ENCODE measurements around the gene PRND.

DNA sequence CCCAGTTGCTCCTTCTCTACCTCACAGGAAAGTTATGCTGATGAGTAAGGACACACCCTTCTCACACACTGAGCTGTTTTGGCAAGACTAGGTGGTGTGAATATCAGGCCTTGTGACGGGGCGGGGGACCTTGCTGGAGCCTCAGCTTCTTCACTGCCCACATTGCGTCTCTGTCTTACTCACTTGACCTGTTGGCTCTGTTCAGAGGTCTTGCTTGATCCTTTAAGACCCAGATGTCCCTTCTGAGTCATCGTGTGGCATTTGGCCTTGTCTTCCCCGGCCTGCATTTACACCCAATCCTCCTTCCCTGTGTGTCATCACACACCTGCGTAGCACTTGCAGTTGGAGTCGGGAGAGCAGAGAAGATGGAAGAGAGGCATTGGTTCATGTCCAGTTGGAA is 8.3 kb upstream of the PRND start:
- TF ChIP-seq, protein P1, sequence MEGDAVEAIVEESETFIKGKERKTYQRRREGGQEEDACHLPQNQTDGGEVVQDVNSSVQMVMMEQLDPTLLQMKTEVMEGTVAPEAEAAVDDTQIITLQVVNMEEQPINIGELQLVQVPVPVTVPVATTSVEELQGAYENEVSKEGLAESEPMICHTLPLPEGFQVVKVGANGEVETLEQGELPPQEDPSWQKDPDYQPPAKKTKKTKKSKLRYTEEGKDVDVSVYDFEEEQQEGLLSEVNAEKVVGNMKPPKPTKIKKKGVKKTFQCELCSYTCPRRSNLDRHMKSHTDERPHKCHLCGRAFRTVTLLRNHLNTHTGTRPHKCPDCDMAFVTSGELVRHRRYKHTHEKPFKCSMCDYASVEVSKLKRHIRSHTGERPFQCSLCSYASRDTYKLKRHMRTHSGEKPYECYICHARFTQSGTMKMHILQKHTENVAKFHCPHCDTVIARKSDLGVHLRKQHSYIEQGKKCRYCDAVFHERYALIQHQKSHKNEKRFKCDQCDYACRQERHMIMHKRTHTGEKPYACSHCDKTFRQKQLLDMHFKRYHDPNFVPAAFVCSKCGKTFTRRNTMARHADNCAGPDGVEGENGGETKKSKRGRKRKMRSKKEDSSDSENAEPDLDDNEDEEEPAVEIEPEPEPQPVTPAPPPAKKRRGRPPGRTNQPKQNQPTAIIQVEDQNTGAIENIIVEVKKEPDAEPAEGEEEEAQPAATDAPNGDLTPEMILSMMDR (IDR thresholded peaks at IDR 0.05): no peak
- no peak for TF ChIP-seq POLR2A (IDR thresholded peaks at IDR 0.05)
